ENCODE measurements around the gene LENG1. TPM values are rescaled to one million over a fixed set of nuclear protein-coding genes. Genes with fewer than 3 reads are reported as not detected.

LENG1 gene
- total and polyA plus RNA-seq, 9 of the 15 experiments (the other 6 are each of a cell fraction or from before 2014, with no cell fraction given): 0.30 to 10.5 (median 4.7) TPM

DNA sequence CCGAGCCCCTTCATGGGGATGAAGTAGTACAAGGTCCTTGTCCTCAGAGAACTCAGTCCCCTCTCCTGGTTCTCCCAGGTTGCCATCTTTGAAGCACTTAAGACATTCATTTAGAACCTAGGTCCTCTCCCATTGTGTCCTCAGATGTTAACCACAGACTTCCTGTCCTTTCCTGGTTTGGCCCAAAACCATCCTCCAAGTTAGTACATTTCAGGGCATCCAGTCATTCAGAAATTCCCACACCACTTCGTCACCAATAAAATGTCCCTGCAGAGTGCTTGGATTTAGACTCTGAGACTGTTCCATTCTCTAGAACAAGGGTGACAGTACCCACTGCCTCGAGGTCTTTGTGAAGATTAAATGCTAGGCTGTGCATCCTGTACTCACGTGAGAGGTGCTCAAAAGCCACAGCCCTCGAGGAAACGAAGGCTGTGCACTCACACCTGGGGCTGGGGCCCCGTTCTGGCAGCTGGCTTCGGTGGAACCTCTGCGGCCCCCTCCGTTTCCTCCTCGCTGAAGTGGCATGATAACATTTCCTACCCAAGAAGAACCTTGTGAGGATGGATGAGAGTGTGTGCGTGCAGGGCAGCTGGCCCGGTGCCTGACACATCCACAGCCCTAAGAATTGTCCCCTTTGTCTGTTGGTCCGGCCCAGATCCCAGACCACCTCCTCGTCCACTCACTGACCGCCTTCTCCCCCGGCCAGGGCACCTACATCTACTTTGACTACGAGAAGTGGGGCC, 4.7 kb downstream of the LENG1 start (continued):
- TF ChIP-seq, protein P1, sequence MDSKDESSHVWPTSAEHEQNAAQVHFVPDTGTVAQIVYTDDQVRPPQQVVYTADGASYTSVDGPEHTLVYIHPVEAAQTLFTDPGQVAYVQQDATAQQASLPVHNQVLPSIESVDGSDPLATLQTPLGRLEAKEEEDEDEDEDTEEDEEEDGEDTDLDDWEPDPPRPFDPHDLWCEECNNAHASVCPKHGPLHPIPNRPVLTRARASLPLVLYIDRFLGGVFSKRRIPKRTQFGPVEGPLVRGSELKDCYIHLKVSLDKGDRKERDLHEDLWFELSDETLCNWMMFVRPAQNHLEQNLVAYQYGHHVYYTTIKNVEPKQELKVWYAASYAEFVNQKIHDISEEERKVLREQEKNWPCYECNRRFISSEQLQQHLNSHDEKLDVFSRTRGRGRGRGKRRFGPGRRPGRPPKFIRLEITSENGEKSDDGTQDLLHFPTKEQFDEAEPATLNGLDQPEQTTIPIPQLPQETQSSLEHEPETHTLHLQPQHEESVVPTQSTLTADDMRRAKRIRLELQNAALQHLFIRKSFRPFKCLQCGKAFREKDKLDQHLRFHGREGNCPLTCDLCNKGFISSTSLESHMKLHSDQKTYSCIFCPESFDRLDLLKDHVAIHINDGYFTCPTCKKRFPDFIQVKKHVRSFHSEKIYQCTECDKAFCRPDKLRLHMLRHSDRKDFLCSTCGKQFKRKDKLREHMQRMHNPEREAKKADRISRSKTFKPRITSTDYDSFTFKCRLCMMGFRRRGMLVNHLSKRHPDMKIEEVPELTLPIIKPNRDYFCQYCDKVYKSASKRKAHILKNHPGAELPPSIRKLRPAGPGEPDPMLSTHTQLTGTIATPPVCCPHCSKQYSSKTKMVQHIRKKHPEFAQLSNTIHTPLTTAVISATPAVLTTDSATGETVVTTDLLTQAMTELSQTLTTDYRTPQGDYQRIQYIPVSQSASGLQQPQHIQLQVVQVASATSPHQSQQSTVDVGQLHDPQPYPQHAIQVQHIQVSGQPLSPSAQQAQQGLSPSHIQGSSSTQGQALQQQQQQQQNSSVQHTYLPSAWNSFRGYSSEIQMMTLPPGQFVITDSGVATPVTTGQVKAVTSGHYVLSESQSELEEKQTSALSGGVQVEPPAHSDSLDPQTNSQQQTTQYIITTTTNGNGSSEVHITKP (IDR thresholded peaks at IDR 0.05; ENCODE audit: partially characterized antibody): peak; percentile 56
- TF ChIP-seq ZNF124 (CRISPR knock-in tag; IDR thresholded peaks at IDR 0.05): no peak

GRCh38 chr19:54153731-54154326, 5.7 kb downstream of the LENG1 start:
- H4K20me1 ChIP-seq (replicated peaks; ENCODE audit: control insufficient read depth, insufficient read depth, low read length): no peaks in the 10 kb centered on the region; the same call in 1 of the 2 replicates

More at GRCh38 chr19:54153731-54154326, 5.7 kb downstream of the LENG1 start:
- Histone ChIP-seq H3K9me3 (replicated peaks; ENCODE audit: control insufficient read depth, insufficient read depth, low read depth, low read length) (no peaks in the 10 kb centered on the region), H3K9me1 (ENCODE audit: control insufficient read depth, insufficient read depth, low read length) (no peaks in the 10 kb centered on the region), H3K9ac (ENCODE audit: insufficient read depth in 1 of 2, low read depth in 2 of 2, low read length in 2 of 2) (peak overlapping the region in 1 of 2 experiments; percentile 31; a peak in 1 of 4 replicates), H2AFZ (ENCODE audit: low read depth, low read length) (no peak overlapping the region), H3K4me2 (ENCODE audit: insufficient read depth, low read length) (no peak overlapping the region), H3K27ac (ENCODE audit: extremely low read depth, low read depth, low read length) (no peak overlapping the region), H3K36me3 (ENCODE audit: control insufficient read depth, insufficient read depth, low read length) (peaks cover 91% of the 10 kb centered on the region), H3K79me2 (ENCODE audit: control insufficient read depth, insufficient read depth, low read length) (peaks cover 9% of the 10 kb centered on the region; the same call in 2 of the 3 replicates), H3K4me1 (replicated peaks in 1 of 2; ENCODE audit: control insufficient read depth in 2 of 2, insufficient read depth in 2 of 2, low read length in 2 of 2) (peaks cover 7 to 8% of the 10 kb centered on the region in 2 experiments; a peak in 4 of 5 replicates), H3K4me3 (no peak overlapping the region), H3K27me3 (ENCODE audit: control insufficient read depth in 2 of 2, insufficient read depth in 2 of 2, low read length in 2 of 2) (no peaks in the 10 kb centered on the region)
- DNase-seq (ENCODE audit: extremely low read depth in 1 of 4, low spot score in 3 of 4) (no peak), ATAC-seq (peak; percentile 11; the same call in 1 of the 3 replicates), FAIRE-seq (no peak)
- ChIA-PET CTCF (ENCODE audit: low intra/inter-chr PET ratio) (interaction anchor here (0.6 kb wide), 1 partner anchor 24 kb away, joined by 3 read pairs; no protein-coding TSS in a partner anchor), POLR2A (interaction anchor here (0.5 to 1.1 kb wide), 3 partner anchors 17 to 85 kb away, joined by 3 to 4 read pairs (median 3); partner anchors contain the start of genes PRPF31 and TFPT)
- BruUV-seq (replicated peaks): no TSS peak
- TF ChIP-seq POLR2G (IDR thresholded peaks at IDR 0.05; ENCODE audit: low read depth, low read length): peak; percentile 60
- peak; percentile 47; the same call in 1 of the 2 replicates for TF ChIP-seq POLR2AphosphoS2 (IDR thresholded peaks at IDR 0.05; ENCODE audit: low read length)
- TF ChIP-seq HCFC1 (IDR thresholded peaks at IDR 0.05; ENCODE audit: low read depth, low read length): no peak
- no peak for TF ChIP-seq NUFIP1 (IDR thresholded peaks at IDR 0.05; ENCODE audit: partially characterized antibody)
- peak; percentile 51; the same call in 1 of the 2 replicates for TF ChIP-seq RBFOX2 (IDR thresholded peaks at IDR 0.05; ENCODE audit: low read depth, low read length)
- peak; percentile 10; the same call in 1 of the 2 replicates for TF ChIP-seq MYNN (IDR thresholded peaks at IDR 0.05)
- no peak for TF ChIP-seq MYNN (CRISPR knock-in tag; IDR thresholded peaks at IDR 0.05)
- in situ Hi-C loops (cut with MboI): no loop called here
- intact Hi-C loops (cut with micrococcal nuclease): no loop called here
- 93% methylated on average over 9 of the region's 10 CpGs for WGBS (ENCODE audit: insufficient coverage, low coverage, missing lambda C conversion rate)

Measured in K562 (cell line).